Skeletal muscle cell (primary cell): ENCODE results near the gene TP73.
A peak's percentile ranks its signal among the peaks of the same experiment; 100 is the strongest.

Source experiments
- DNase-seq: peaks from one replicate; pipeline ENCODE4 v3.0.0-alpha.2; 2010; ENCODE audit warnings: low read depth
- H3K4me3 ChIP-seq: 2 replicates; pipeline ENCODE4 v1.5.1; 2011; ENCODE audit warnings: low read depth, mild to moderate bottlenecking, control low read depth, low read length, moderate library complexity

The TP73 gene

GRCh38 chr1:3649342-3650247 lies 2.7 kb upstream of the TP73 start, which contains the start of gene WRAP73:
Gene WRAP73 (minus strand): TSS chr1:3650103. CDS start chr1:3649999, 104 bp downstream.
- peak within 1 kb of the TSS; percentile 95 for H3K4me3 ChIP-seq
- peak; percentile 69 for DNase-seq

- H3K4me3 ChIP-seq, result peak overlapping the region; percentile 95
- DNase-seq, result no peak
Measured at GRCh38 chr1:3650248-3651025, 1.9 kb upstream of the TP73 start.

GRCh38 chr1:3651026-3651929 lies 1.0 kb upstream of the TP73 start:
- no peak for DNase-seq

DNA sequence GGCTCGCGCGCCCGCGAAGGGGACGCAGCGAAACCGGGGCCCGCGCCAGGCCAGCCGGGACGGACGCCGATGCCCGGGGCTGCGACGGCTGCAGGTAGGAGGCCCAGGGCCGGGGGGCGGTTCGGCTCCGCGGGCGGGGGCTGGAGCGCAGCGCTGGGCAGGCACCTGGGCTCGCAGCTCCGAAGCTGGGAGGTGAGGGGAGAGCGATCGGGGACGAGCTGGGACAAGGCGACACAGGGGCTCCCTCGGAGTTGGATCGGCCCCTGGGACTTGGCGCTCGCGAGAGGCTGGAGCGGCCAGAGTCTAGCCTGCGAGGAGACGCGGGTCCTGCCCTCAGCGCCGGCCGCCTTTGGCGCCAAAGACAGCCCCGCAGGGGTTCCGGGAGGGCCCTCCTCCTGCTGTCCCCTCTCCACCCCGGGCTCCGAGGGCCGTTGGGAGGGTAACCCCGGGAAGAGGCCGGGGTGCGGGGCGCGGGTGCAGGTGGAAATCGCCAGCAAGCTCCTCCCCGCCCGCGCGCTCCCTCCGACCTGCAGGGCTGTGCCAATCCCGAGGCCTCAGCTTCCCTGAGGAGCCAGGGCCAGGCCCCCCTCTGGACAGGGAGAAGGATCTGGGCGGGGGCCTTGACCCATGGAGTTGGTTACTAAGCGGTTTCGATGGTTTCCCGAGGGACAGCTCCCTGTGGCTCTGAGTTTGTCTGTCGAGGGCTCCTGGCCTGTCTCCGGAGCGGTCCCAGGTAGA lies 401 bp downstream of the TP73 start:
- H3K4me3 ChIP-seq, result peak overlapping the region; percentile 31
- no peak for DNase-seq

More at GRCh38 chr1:3651026-3651929, 1.0 kb upstream of the TP73 start:
- H3K4me3 ChIP-seq, result no peak overlapping the region

DNA sequence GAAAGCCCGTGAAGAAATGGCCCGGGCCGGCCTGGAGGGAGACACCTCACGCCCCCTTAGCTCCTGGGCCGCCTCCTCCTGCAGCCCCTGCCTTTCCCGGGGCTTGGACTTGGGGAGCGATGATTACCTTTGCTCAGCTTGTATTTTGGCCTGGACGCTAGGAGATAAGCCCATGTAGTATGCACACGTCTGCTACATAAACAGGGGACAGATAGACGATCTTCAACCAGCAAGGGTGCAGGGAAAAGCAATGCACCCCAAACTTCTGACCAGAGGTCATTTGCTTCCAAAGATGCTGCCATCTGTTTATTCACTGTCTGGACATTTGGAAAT lies 936 bp downstream of the TP73 start:
- no peak overlapping the region for H3K4me3 ChIP-seq
- DNase-seq, result no peak

DNA sequence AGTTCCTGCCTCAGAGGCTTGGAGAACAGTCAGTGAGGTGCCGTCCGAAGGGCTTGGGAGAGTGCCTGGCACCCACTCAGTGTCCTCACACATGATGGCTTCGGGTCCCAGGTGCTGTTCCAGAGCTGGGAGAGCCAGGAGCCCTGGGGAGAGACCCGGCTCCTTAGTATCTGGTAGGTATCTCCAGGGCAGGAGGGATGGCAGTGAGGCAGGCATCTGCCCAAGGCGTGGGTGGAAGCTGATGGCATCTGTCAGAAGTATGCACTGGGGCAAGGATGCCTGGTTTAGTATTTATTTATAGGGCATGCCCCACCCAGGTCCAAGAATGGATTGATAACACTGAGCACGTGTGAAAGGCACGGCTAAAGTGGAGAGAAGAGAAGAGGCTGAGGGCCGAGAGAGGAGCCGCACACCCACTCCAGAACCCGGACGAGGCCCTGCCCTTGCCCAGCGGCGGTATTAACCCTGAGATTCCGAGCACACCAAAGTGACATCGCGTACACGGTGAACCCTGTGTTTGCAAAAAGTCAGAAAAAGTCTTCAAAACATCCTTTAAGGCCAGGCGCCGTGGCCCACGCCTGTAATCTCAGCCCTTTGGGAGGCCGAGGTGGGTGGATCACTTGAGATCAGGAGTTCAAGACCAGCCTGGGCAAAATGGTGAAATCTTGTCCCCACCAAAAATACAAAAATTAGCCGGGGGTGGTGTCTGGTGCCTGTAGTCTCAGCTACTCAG lies 2.4 kb downstream of the TP73 start:
- no peak overlapping the region for H3K4me3 ChIP-seq
- no peak for DNase-seq

- H3K4me3 ChIP-seq, result no peak overlapping the region
- DNase-seq, result no peak
Measured at GRCh38 chr1:3656450-3657095, 4.3 kb downstream of the TP73 start.

DNA sequence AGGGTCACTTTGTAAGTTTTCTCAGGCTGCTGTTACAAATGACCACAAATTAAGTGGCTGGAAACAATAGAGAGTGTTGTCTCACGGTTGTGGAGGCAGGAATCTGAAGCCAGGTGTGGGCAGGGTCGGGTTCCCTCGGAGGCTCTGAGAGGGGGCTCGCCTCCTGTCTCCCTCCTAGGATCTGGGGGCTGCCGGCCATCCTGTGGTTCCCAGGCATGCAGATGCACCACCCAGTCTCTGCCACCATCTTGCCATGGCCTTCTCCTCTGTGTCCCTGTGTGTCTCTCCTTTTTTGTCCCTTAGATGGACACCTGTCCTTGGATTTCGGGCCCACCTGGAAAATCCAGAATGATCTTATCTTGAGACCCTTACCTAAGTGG lies 4.8 kb downstream of the TP73 start:
- no peak overlapping the region for H3K4me3 ChIP-seq
- DNase-seq, result no peak

DNA sequence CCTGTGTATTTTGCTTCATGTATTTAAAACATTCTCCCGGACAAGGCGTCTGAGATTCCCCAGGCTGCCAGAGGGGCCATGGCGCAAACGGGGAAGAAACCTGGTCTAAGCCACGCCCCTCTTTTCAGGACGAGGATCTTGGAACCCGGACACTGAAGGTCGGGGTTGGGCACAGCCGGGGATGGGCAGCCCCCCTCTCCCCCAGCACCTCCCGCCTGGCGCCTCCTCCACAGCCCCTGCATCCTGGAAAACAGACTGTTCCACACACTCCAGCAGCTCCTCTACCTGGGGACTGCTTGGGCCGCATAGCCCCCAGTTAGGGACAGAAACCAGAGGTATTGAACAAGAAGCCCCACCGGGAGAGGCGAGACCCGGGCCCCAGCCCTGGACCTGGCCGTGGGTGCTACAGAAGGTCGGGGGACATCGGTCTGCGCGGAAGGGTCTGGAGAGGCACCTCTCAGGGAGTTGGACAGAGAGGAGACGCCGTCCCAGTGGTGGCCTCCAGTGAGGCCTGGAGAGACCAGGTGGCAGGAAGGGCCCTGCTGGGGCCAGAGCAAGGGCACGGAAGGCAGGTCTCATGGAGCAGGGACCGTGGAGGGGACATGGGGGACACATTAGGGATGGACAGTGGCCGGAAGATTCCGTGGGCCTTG lies 5.4 kb downstream of the TP73 start:
- DNase-seq, result no peak
- no peak overlapping the region for H3K4me3 ChIP-seq

DNA sequence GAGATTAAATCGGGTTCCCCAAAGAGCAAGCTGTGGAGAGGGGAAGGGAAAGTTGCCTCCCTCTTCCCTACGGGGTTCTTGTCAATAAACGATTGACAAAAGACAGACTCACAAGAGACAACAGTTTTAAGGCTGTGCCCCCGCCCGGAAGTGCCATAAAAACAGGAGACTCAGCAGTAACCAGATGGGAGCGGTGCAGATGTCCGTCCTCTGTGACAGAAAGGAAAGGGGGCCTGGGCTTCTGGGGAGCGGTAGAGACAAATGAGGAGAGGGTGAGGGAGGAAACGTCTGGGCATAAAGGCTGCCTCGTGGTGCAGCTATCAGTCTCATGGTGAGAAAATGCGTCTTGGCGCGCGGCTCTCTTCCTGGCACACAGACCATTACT lies 5.9 kb downstream of the TP73 start:
- no peak overlapping the region for H3K4me3 ChIP-seq

DNA sequence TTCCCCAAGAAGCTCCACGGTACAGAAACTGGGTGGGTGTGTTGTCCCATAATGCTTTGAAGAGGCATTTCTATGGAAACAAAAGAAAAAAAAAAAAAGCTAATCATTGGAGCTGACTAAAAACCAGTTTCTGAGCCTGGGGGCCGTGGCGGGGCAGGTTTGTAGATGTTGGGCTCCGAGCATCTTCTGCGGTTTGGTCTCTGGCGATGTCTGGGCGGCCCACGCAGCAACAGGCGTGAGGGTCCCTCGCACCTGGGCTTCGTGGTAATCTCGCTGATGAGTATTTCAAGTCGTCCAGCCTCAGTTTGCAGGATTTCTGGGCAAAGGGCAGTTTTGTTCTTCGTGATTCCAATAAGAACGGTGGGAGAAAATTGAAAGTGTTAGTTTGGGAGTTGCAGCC lies 6.8 kb downstream of the TP73 start:
- H3K4me3 ChIP-seq, result no peak overlapping the region
- no peak for DNase-seq

More for the DNA sequence above, 5.9 kb downstream of the TP73 start:
- no peak for DNase-seq

DNA sequence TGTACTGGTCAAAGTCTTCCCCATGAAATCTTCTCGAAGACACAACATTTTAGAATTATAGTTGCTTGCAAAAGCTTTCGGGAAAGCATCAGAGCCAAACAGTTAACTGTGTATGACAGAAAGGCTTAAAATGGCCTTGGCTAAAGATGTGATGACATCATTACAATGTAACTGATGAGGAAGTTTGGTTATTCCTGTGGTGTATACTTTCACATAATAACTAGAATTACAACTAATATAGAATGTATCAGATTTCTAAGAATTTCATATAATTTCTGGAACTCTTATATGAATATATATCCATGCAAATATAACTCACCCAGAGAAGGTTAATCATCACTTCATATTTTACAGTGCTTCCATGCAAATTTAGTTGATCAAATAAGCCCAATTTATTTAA lies 8.4 kb downstream of the TP73 start:
- H3K4me3 ChIP-seq, result no peak overlapping the region
- DNase-seq, result no peak

- DNase-seq, result no peak
- H3K4me3 ChIP-seq, result no peak overlapping the region
Measured at GRCh38 chr1:3661631-3662030, 9.3 kb downstream of the TP73 start.

GRCh38 chr1:3662080-3662671 lies 9.9 kb downstream of the TP73 start:
- H3K4me3 ChIP-seq, result no peak overlapping the region
- no peak for DNase-seq

DNA sequence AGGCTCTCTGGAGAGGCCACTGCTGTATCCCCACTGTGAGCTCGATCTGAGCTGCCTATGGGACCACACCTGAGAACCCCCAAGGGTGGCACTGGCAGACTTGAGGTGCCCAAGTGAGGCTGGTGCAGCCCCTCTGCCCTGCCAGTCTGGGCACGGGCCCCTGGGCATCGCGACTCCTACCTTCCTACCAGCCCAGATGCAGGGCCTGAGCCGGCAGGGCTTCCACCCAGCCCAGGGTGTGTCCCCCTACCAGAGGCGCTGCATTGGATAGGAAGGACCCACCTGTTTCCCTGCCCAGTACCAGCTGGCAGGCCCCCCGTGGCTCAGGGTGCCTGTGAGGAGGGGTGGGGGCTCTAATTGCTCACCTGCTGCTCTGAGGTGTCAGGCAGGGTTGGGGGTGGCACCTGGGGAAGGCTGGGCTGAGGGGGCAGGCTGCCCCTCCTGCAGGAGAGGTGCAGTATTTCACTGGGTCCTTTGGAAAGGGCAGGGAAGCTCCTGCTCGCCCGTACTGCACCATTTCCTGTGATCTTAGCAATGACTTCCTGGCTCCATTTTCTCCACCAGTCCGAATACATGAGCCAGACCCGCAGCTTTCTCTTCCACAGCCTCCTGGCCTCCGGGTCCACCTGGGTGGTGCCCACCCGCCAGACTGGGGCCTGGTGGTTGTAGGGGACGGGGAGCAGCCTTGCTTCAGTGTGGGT lies 11.8 kb downstream of the TP73 start:
- no peak for DNase-seq
- H3K4me3 ChIP-seq, result no peak overlapping the region

GRCh38 chr1:3664700-3665375 lies 12.5 kb downstream of the TP73 start:
- H3K4me3 ChIP-seq, result no peak overlapping the region
- no peak for DNase-seq
